NCI-H69 (cell line): ENCODE data around the gene DIRAS1.
"Not testable (repeated sequence)": the region's sequence is repeated elsewhere in the genome, so short reads cannot be mapped to it uniquely, and the experiment has no call there.

Experiments used
- DNase-seq: peaks from one replicate; lab custom pipeline; 2025; lab: John Stamatoyannopoulos, UW

The DIRAS1 gene

DNA sequence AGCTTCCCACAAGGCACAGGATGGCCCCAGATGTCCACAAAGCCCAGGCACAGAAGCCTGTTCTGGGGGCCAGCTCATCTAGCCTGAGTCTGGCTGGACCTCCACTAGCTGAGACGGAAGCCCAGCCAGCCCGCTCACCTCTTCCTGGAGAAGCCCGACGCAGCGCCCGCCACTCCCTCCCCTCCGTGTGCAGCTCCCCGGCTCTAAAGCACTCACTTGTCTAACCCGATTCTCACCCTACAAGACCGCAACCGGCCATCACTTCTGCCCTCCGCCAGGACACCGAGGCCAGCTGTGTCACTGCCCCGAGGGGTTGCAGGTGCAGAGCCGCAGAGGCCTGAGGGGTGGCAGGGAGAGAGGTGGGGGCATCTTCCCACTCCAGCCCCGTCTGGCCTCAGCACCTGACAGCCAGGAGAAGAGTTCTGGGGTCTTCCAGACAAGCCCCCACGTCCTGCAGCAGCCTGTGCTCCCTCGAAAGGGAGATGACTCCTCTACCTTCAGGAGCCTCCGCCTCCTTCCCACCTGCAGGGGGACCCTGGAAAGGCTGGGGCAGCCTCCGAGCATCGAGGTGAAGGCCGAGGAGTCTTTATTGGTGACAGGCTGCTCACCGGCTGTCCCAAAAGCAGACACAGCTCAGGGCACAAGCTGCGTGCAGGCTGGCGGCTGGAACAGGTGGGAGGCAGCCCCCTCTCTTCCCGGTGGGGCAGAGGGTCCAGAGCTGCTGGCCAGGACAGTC lies 5.9 kb upstream of the DIRAS1 start:
- peak; percentile 29 for DNase-seq

- DNase-seq: no peak
Observed at GRCh38 chr19:2726160-2726855, 5.1 kb upstream of the DIRAS1 start.

DNA sequence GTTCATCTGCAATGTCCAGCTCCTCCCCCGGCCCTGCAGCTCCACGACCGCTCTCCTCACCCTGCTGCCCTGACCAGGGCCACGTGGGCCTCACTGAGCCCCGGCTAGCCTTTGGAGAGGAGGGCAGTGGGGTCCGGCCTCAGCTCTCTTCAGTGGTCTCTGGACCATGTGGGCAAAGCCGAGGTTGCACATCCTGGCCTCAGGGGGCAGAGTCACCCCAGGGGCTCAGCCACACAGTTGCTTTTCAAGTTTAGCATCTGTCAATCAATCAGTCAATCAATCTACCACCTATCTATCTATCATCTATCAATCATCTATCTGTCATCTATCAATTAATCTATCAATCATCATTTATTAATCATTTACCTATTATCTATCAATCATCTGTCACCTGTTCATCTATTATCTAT lies 3.0 kb upstream of the DIRAS1 start:
- no peak for DNase-seq

- DNase-seq: no peak
Observed at GRCh38 chr19:2723747-2724146, 2.6 kb upstream of the DIRAS1 start.

DNA sequence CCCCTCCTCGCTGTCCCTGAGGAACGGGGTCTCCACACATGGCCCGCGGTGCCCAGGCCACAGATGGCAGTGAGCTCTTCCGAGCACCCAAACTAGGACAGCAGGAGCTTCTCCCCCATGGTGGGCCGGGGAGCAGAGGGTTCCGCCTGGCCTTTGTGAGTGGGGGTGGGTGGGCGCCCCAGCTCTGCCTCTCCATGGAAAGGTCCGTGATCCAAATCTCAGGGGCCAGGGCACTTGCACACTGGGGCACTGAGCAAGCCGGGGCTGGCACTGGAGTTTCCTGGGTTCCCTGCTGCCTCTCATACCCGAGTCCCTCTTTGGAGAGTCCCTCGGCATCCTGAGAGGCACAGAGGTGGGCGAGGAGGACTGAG lies 2.2 kb upstream of the DIRAS1 start:
- DNase-seq: no peak

GRCh38 chr19:2722541-2723344 lies 1.6 kb upstream of the DIRAS1 start:
- no peak for DNase-seq

DNA sequence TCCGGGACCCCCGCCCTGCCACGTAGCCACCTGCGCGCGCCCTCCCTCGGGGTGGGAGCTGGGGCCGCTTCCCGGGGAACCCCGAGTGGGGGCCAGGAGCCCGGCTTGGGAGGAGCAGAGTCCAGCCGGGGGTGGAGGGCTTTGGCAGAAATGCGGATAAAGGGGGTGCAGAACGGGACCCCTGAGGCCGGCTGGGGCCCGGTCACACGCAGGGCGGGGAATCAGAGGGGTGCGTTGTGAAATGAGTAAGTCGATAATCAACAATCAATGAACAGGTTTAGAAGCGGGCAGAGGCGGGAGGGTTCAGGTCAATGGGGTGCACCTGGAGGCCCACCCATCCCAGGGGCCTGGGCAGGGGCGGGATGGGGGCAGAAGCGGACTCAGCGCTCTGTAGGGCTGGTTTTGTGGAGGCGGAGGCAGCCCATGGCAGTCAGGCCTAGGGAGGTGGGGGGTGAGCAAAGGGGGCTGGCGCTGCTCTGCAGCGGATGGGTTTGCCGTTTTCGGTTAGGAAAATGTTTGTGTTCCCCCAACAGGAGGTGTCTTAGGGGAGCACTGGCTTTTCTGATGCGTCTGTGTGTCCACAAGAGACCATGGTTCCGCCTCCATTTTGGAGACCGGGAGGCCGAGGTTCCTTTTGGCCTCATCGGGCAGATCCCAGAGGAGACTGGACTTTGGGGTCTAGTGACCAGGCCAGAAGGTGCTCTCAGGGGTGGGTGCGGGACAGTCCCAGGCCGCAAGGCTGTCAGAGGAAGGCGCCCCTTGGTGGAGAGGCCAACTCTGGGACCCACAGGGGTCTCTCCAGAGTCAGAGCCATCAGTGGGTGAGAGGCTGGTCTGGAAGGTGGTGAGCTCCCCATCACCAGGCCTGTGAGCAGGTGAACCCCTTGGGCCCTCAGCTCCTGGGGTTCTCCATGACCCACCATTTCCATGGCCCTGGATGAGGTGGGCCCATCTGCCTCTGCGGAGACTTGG lies 683 bp upstream of the DIRAS1 start:
- DNase-seq: no peak

GRCh38 chr19:2719920-2720776 lies 1.0 kb downstream of the DIRAS1 start:
- no peak for DNase-seq

- no peak for DNase-seq
Observed at GRCh38 chr19:2719232-2719735, 1.9 kb downstream of the DIRAS1 start.

DNA sequence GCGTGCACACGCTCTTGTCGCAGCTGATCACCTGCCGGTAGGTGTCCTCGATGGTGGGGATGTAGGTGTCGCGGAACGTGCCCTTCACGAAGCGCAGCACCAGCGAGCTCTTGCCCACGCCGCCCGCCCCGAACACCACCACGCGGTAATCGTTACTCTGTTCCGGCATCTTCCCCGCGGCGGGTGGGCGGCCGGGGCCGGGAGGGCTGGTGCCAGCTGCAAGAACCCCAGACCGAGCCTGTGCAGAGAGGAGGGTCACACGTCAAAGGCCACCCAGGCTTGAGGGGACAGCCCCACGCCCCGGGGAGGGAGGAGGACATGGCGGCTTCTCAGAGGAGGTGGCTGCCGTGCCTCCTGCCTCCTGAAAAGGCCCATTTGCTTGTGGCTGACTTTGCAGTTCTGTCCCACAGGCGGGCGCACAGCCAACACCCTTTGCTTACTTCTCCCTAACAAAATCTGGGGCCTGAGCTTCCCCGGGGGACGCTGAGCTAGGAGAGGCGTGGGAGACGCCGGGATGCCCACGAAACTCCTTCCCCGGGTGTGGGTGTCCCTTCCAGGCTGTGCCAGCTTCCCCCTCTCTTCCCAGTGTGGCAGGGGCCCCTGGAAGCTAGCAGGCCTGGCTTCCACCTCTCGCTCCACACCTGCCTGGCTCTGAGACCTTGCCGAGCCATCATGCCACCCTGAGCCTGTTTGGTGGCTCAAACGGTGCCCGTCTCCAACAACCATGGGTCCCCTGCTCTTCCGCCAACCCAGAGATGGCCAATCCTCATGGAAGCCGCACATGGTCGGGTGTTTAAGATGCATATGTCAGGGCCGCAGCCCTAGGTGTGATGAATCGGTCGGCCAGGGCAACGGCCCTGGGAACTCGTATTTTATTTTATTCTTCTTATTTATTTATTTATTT lies 3.3 kb downstream of the DIRAS1 start:
- no peak for DNase-seq

DNA sequence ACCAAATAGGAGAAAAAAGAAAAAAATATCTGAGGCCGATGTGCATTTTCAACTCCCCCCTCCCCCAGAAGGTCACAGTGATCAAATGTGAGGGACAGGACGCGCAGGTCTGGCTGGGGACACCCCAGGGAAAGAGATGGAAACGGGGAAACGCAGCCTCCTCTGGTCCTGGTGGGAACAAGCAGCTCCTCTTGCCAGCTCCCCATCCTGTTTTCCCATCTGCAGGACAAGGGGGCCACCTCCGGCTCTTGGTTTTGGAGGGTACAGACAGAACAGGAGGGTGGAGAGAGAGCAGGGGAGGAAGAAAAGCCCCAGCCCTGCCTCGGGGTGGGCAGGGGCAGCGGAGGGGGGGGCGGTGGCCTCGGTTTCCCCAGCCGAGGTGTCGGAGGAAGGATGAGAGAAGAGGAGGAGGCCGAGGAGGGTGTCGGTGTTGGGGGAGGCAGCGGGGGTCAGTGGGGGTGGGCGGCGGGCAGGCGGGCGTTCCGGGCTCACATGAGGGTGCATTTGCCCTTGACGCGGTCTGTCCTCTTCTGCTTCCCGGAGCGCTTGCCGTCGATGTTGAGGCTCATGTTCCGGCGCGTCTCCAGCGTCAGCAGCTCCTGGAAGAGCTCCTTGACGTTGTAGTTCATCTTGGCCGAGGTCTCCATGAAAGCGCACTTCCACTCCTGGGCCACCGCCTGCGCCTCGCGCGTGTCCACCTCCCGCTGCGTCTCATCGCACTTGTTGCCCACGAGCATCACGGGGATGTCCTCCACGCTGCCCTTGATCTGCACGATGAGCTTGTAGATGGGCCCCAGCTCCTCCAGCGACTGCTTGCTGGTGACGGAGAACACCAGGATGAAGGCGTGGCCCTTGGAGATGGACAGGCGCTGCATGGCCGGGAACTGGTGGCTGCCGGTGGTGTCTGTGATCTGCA lies 4.2 kb downstream of the DIRAS1 start:
- DNase-seq: no peak

DNA sequence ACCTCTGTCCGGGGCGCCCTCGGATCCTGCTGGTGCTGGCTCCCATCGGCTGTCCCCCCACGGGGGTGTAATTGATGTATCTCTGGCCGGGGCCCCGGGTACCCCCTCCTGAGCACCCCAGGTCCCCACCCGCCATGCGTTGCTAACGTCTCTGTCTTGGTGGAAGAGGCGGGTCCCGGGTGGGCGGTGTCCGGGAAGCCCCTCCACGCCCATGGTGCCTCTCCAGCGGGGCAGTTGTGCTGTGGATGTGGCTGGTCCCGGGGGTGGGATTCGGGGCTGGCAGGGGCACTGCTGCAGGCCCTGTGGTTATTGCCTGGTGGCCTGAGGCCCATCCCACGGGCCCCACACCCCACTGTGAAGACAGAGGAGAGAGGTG lies 4.9 kb downstream of the DIRAS1 start:
- DNase-seq: no peak

- no peak for DNase-seq
Observed at GRCh38 chr19:2715470-2716274, 5.5 kb downstream of the DIRAS1 start.

- DNase-seq: no peak
Observed at GRCh38 chr19:2714531-2715269, 6.5 kb downstream of the DIRAS1 start.

DNA sequence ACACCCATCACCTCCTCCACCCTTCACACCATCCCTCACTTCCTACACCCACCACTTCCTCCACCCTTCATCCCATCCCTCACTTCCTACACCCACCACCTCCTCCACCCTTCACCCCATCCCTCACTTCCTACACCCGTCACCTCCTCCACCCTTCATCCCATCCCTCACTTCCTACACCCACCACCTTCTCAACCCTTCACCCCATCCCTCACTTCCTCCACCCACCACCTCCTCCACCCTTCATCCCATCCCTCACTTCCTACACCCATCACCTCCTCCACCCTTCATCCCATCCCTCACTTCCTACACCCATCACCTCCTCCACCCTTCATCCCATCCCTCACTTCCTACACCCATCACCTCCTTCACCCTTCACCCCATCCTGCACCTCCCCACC lies 7.1 kb downstream of the DIRAS1 start:
- DNase-seq: not testable (repeated sequence)

DNA sequence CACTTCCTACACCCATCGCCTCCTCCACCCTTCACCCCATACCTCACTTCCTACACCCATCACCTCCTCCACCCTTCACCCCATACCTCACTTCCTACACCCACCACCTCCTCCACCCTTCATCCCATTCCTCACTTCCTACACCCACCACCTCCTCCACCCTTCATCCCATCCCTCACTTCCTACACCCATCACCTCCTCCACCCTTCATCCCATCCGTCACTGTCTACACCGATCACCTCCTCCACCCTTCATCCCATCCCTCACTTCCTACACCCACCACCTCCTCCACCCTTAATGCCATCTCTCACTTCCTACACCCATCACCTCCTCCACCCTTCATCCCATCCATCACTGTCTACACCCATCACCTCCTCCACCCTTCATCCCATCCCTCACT lies 8.0 kb downstream of the DIRAS1 start:
- DNase-seq: not testable (repeated sequence)

DNA sequence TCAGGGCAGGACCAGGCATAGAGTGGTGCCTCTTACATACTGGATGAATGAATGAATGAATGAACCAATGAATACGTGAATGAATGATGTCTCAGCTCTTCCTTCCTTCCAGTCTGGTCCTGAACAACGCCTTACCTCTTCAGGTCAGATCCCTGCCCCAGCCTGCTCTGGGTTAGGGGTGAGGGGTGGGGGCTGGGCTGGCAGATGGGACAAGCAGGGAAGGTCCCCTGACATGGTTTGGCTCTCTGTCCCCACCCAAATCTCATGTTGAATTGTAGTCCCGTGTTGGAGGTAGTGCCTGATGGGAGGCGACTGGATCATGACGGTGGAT lies 9.3 kb downstream of the DIRAS1 start:
- no peak for DNase-seq
